AG04450 (cell line): ENCODE data around the gene TRIM75. TPM values are rescaled to one million over a fixed set of nuclear protein-coding genes. Genes with fewer than 3 reads are reported as not detected.

Experiments
- CTCF ChIA-PET: fragments of 300-600, 350-600 bp; formaldehyde crosslinking; extraction: SDS; loops from one replicate; lab custom pipeline; 2022; ENCODE audit warnings: antibody characterized with exemption, inconsistent platforms; lab: Charles Lee
- POLR2A ChIA-PET: fragments of 350-600 bp; formaldehyde crosslinking; extraction: SDS; loops from one replicate; lab custom pipeline; 2021; ENCODE audit warnings: antibody characterized with exemption, inconsistent platforms; lab: Yijun Ruan, JAX
- DNase-seq: peaks from one replicate; pipeline ENCODE4 v3.0.0-alpha.2; 2011; ENCODE audit warnings: low read depth, low spot score
- H3K27ac ChIP-seq: one replicate; pipeline ENCODE4 v1.5.1; 2012; ENCODE audit warnings: low read depth, low read length, control low read depth
- H3K27me3 ChIP-seq: one replicate; pipeline ENCODE4 v1.6.0; 2012; ENCODE audit warnings: low read length; ENCODE audit not compliant: control insufficient read depth, insufficient read depth
- H3K4me3 ChIP-seq: 2 replicates; pipeline ENCODE4 v1.5.1; 2011; ENCODE audit warnings: mild to moderate bottlenecking, low read depth, low read length, control low read depth
- H3K9me3 ChIP-seq: 2 replicates; pipeline ENCODE4 v1.5.1; 2012; ENCODE audit warnings: low read length; ENCODE audit not compliant: control insufficient read depth, insufficient read depth
- CTCF ChIP-seq: IDR thresholded peaks from 2 replicates; pipeline ENCODE4 v1.5.1; 2011; ENCODE audit warnings: low read depth, low read length, control low read depth, inconsistent platforms
- polyA plus RNA-seq: library from polyadenylated mRNA; depleted of rRNA; stranded (reverse); fragments of >200 nt; gene quantifications from 2 replicates; pipeline ENCODE4 v1.2.3, GENCODE V29; 2011

TRIM75 gene
- polyA plus RNA-seq, 1 experiment, result not detected

GRCh38 chr4:165027762-165028402 is 25.8 kb upstream of the TRIM75 start:
- Histone ChIP-seq H3K27me3 (no peaks in the 10 kb centered on the region), H3K9me3 (peaks cover 23% of the 10 kb centered on the region), H3K4me3 (no peak overlapping the region), H3K27ac (no peak overlapping the region)
- DNase-seq, result no peak
- POLR2A ChIA-PET, result no interaction called here
- CTCF ChIA-PET, result no interaction called here
- no peak for TF ChIP-seq CTCF

- CTCF ChIA-PET, result no interaction called here
- POLR2A ChIA-PET, result no interaction called here
- Histone ChIP-seq H3K27me3 (no peaks in the 10 kb centered on the region), H3K4me3 (no peak within 1 kb of the TSS), H3K9me3 (peaks cover 24% of the 10 kb centered on the region), H3K27ac (no peak within 1 kb of the TSS)
- no peak for TF ChIP-seq CTCF
- DNase-seq, result no peak
Measured at GRCh38 chr4:165031436-165032211, 22.0 kb upstream of the TRIM75 start, which contains the start of gene TRIM60. Gene TRIM60, plus strand, starts transcription at chr4:165031999. Its CDS starts 8,074 bp downstream, at chr4:165040073.

GRCh38 chr4:165048170-165048569 is 5.5 kb upstream of the TRIM75 start:
- no peak overlapping the region for H3K4me3 ChIP-seq
- no peaks in the 10 kb centered on the region for H3K9me3 ChIP-seq
- no peak for TF ChIP-seq CTCF
- ChIA-PET CTCF (no interaction called here), POLR2A (no interaction called here)
- no peaks in the 10 kb centered on the region for H3K27me3 ChIP-seq
- H3K27ac ChIP-seq, result no peak overlapping the region
- no peak for DNase-seq

GRCh38 chr4:165052627-165053026 is 1.0 kb upstream of the TRIM75 start:
- DNase-seq, result no peak
- POLR2A ChIA-PET, result no interaction called here
- Histone ChIP-seq H3K27ac (no peak overlapping the region), H3K9me3 (no peaks in the 10 kb centered on the region), H3K4me3 (no peak overlapping the region), H3K27me3 (no peaks in the 10 kb centered on the region)
- no peak for TF ChIP-seq CTCF
- CTCF ChIA-PET, result no interaction called here

GRCh38 chr4:165055601-165056000 is 1.9 kb downstream of the TRIM75 start:
- CTCF ChIA-PET, result interaction anchor here (1.0 kb wide), 1 partner anchor 41 kb away, joined by 4 read pairs; no protein-coding TSS in a partner anchor
- POLR2A ChIA-PET, result no interaction called here
- no peak for DNase-seq
- no peak for TF ChIP-seq CTCF
- no peak overlapping the region for H3K4me3 ChIP-seq
- H3K27ac ChIP-seq, result no peak overlapping the region
- no peaks in the 10 kb centered on the region for H3K27me3 ChIP-seq
- H3K9me3 ChIP-seq, result no peaks in the 10 kb centered on the region
